Activated CD8-positive, alpha-beta memory T cell treated with anti-CD3 and anti-CD28 coated beads for 36 hours (primary cell): Measurements from ENCODE around the gene LNP1. TPM values are rescaled to one million over a fixed set of nuclear protein-coding genes. Genes with fewer than 3 reads are reported as not detected.
"Not testable (repeated sequence)": the region's sequence is repeated elsewhere in the genome, so short reads cannot be mapped to it uniquely, and the experiment has no call there.

ENCODE experiments used
- CTCF ChIA-PET: fragments of 350-600 bp; sonication (Branson Sonifier 250); formaldehyde crosslinking; loops from one replicate; lab custom pipeline; 2021; ENCODE audit warnings: antibody characterized with exemption; lab: Charles Lee
- POLR2A ChIA-PET: fragments of 350-600 bp; sonication (Branson Sonifier 250); formaldehyde crosslinking; loops from one replicate; lab custom pipeline; 2021; ENCODE audit warnings: antibody characterized with exemption; lab: Charles Lee
- total RNA-seq, 2 experiments: library from RNA; stranded (reverse); gene quantifications; one replicate each; pipeline ENCODE4 v1.2.3, GENCODE V29; 2021

LNP1 gene
- total RNA-seq, 2 experiments from 2014 or later, result 1.3 to 1.7 TPM

DNA sequence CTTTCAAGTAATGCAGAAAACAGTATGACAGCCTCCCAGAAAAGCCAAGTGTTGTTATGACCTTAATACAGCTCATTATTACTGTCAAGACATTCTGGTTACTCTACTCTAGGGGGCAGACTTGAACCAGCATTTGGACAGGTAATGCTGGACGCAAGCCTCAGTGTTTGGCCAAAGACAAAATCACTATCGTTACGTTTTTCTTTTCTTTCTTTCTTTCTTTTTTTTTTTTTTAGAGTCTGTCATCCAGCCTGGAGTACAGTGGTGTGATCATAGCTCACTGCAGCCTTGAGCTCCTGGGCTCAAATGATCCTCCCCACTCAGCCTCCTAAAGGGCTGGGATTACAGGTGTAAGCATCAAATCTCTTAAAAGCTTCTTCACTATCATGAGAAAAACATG, 61.7 kb downstream of the LNP1 start:
- ChIA-PET CTCF (interaction anchor here (0.5 to 2.6 kb wide), 15 partner anchors 19 to 975 kb away, joined by 3 to 21 read pairs (median 3); no protein-coding TSS in a partner anchor), POLR2A (no interaction called here)

DNA sequence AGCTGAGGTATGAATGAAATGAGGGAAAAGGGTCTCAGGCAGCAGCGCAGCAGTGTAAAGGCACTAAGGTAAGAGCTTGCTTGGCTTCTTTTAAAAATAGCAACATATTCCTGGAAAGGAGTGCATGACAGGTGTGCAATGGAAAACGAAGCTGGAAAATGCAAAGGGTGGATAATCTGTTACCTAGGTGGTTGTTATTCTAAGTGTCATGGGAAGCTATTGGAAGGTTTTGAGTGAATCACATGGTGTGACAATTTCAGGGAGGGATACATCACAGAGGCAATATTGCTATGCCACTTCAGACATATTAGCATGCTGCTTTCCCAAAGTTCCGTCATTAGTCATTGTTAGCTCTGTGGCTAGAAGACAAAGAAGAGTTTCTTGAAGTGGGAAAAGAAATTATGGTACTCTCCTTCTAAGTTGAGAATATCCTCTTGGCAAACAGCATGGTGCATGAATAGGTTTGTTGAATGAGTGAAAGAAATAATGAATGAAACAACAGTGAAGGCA, 62.4 kb downstream of the LNP1 start:
- ChIA-PET CTCF (interaction anchor here (0.6 to 2.6 kb wide), 7 partner anchors 23 to 657 kb away, joined by 3 to 21 read pairs (median 3); no protein-coding TSS in a partner anchor), POLR2A (no interaction called here)

DNA sequence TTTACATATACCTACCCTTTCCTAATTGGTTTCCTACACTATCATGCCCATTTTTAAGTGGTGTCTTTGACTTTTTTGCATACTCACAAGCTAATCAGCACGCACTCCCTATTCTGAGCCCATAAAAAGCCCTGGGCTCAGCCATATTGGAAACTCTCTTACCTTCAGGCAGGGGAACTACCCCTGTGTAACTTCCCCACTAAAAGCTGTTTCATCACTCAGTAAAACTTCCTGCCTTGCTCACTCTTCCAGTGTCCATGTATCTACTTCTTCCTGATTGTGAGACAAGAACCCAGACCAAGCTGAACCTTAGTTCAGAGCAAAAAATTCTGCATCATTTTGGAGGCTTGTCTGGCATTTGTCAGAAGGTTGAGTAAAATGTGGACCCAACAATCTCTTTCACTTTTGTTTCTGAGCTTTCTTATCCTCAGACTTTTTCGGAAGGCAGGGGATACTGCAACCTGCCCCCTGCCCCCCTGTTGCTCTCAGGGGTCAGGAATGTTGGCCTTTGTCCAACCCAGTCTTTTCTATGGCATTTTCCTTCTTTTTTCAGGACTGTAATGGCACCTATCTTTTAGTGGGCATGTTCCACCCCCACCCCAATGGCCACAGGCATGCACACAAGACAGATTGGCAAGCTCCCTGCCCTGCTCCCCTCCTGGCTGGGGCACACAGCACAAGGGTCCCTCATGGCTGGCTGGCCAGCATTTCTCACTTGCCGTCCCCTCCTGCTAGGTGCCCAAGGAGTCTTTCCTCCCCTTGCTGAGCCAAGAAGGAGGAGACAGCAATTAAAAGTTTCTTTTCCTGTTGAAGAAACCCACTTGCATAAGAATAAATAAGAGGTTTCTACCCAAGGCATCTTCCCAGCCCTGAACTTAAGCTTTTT, 64.8 kb downstream of the LNP1 start:
- ChIA-PET CTCF (interaction anchor here (1.2 kb wide), 1 partner anchor 124 kb away, joined by 3 read pairs; no protein-coding TSS in a partner anchor), POLR2A (no interaction called here)

DNA sequence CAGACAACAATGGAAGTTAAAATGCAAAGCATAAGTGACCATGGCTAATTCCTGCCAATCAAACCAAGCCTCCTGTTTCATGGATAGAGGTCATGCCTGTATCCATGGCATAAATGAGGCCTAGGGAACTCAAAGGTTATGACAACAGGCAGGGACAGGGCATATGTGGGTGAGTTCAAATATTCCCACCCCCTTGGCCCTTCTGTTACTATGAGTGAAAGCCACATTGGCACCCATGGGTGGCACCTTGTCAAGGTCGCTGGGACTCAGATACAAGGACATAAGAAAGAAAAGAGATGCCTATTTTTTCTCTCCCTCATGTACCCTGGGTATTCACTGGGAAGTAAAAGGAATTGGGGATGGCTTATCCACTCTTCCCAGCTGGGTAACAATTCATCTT, 65.8 kb downstream of the LNP1 start:
- POLR2A ChIA-PET, result no interaction called here

DNA sequence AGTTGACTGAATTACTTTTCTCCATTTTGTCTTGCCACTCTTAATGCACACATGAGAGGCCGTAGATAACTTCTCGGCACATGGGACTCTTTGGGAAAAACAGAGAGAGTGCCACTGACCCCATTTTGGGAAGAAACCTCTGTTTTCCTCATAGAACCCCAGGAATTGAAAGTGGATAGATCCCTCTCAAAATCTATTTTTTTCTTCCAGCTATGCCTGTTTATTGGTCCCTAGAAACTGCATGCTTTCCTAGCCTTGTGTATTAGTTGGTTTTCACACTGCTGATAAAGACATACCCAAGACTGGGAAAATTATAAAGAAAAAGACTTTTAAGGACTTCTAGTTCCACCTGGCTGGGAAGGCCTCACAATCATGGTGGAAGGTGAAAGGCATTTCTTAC, 67.3 kb downstream of the LNP1 start:
- ChIA-PET POLR2A (no interaction called here), CTCF (interaction anchor here (1.7 kb wide), 1 partner anchor 121 kb away, joined by 5 read pairs; no protein-coding TSS in a partner anchor)

More for the DNA sequence above, 65.8 kb downstream of the LNP1 start:
- CTCF ChIA-PET, result no interaction called here

DNA sequence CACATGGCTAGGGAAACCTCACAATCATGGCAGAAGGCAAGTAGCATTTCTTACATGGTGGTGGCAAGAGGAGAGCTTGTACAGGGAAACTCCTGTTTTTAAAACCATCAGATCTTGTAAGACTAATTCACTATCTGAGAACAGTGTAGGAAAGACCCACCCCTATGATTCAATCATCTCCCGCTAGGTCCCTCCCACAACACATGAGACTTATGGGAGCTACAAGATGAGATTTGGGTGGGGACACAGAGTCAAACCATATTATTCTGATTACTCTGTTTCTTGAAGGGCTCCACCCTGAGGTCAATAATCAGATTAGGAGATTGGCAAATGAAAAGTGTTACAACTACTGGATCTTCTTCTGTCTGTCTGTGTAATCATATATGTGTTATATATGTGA, 69.6 kb downstream of the LNP1 start:
- CTCF ChIA-PET, result interaction anchor here (0.6 kb wide), 1 partner anchor 78 kb away, joined by 3 read pairs; no protein-coding TSS in a partner anchor
- POLR2A ChIA-PET, result no interaction called here

DNA sequence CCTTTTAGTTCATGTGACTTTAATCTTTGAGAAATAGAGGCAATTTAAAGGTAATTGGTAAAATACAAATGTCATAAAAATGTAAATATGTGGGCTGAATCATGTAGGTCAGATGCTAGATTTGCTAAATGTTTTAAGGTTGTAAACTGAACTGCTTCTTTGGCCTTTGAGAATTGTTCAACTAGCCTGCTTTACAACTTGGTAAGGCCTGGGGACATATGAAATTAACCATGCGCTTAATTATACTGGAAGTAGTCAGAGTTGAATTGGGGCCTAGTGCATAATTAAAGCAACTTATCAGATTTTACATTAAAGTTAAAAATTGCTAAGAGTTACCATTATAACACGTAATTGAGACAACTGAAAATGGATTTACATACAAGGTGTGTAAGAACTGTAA, 70.1 kb downstream of the LNP1 start:
- ChIA-PET CTCF (no interaction called here), POLR2A (no interaction called here)

DNA sequence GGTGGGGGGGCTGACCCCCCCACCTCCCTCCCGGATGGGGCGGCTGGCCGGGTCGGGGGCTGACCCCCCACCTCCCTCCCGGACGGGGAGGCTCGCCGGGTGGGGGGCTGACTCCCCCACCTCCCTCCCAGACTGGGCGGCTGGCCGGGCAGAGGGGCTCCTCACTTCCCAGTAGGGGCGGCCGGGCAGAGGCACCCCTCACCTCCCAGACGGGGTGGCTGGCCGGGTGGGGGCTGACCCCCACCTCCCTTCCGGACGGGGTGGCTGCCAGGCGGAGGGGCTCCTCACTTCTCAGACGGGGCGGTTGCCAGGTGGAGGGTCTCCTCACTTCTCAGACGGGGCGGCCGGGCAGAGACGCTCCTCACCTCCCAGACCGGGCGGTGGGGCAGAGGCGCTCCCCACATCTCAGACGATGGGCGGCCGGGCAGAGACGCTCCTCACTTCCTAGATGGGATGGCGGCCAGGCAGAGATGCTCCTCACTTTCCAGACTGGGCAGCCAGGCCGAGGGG, 76.6 kb downstream of the LNP1 start:
- CTCF ChIA-PET, POLR2A ChIA-PET: not testable (repeated sequence)

DNA sequence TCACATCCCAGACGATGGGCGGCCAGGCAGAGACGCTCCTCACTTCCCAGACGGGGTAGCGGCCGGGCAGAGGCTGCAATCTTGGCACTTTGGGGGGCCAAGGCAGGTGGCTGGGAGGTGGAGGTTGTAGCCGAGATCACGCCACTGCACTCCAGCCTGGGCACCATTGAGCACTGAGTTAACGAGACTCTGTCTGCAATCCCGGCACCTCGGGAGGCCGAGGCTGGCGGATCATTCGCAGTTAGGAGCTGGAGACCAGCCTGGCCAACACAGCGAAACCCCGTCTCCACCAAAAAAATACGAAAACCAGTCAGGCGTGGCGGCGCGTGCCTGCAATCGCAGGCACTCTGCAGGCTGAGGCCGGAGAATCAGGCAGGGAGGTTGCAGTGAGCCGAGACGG, 77.2 kb downstream of the LNP1 start:
- CTCF ChIA-PET, POLR2A ChIA-PET: not testable (repeated sequence)

DNA sequence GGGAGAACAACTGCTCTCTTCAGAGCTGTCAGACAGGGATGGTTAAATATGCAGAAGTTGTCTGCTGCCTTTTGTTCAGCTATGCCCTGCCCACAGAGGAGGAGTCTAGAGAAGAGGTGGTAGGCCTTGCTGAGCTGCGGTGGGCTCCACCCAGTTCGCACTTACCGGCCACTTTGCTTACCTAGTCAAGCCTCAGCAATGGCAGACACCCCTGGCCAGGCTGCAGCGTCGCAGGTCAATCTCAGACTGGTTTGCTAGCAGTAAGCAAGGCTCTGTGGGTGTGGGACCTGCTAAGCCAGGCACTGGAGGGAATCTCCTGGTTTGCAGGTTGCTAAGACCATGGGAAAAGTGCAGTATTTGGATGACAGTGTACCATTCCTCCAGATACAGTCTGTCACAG, 78.7 kb downstream of the LNP1 start:
- ChIA-PET POLR2A (no interaction called here), CTCF (no interaction called here)

DNA sequence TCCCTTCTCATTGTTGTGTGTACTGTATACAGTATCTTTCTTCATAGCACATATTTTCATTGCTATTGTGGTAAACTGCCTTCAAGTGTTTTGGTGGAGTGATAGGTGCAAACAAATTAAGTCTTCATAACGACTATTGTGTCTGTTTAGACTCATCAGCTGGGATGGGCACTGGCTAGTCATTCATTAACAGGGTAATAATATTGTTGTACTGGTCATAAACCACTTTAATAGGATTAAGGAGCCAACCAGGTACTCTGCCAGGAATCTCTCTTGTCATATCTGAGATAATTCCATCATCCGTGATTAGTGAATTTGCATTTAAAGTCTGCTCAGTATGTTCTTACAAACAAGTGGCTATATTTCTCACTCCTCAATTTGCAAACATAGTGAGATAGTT, 80.8 kb downstream of the LNP1 start:
- ChIA-PET CTCF (no interaction called here), POLR2A (no interaction called here)

DNA sequence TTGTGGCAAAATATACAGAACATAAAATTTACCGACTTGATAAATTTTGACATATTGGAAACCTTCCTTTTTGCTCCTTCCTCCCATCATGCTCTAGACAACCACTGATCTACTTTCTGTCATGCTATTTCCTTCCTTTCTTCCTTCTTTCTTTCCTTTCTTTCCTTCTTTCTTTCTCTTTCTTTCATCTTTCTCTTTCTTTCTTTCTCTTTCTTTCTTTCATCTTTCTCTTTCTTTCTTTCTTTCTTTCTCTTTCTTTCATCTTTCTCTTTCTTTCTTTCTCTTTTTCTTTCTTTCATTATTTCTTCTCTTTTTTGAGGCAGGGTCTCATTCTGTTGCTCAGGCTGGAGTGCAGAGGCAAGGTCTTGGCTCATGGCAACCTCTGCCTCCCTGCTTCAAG, 82.2 kb downstream of the LNP1 start:
- POLR2A ChIA-PET, result no interaction called here
- CTCF ChIA-PET, result no interaction called here

DNA sequence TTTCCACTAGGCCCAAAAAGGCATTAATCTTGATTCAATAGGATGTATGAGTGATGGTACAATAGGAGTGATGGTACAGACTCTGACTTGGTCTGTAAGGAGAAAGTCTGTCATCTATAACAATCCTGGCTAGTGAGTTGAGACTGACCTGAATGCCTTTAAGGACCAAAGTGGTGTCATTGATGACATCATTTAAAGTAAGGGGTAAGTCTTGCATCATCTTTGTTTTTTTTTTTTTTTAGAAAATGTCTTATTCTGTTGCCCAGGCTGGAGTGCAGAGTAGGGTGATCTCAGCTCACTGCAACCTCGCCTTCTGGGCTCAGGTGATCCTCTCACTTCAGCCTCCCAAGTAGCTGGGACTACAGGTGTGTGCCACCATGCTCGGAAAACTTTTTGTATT, 85.5 kb downstream of the LNP1 start:
- POLR2A ChIA-PET, result no interaction called here
- CTCF ChIA-PET, result interaction anchor here (0.7 to 0.9 kb wide), 2 partner anchors 9 to 24 kb away, joined by 3 read pairs; no protein-coding TSS in a partner anchor

DNA sequence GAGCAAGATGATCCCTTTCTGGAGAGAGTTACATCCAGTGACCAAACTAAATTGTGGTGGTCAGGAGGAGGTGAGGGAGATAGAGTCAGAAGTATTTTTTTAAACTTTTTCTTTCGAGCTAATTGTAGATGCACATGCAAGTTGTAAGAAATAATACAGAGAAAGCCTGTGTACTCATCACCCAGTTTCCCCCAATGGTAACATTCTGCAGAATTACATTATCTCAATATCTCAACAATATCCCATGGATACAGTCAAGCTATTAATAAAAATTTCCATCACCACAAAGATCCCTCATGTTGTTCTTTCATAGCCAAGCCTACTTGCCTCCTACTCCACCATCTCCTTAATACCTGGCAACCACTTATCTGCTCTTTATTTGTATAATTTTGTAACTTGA, 87.8 kb downstream of the LNP1 start:
- ChIA-PET CTCF (no interaction called here), POLR2A (no interaction called here)

DNA sequence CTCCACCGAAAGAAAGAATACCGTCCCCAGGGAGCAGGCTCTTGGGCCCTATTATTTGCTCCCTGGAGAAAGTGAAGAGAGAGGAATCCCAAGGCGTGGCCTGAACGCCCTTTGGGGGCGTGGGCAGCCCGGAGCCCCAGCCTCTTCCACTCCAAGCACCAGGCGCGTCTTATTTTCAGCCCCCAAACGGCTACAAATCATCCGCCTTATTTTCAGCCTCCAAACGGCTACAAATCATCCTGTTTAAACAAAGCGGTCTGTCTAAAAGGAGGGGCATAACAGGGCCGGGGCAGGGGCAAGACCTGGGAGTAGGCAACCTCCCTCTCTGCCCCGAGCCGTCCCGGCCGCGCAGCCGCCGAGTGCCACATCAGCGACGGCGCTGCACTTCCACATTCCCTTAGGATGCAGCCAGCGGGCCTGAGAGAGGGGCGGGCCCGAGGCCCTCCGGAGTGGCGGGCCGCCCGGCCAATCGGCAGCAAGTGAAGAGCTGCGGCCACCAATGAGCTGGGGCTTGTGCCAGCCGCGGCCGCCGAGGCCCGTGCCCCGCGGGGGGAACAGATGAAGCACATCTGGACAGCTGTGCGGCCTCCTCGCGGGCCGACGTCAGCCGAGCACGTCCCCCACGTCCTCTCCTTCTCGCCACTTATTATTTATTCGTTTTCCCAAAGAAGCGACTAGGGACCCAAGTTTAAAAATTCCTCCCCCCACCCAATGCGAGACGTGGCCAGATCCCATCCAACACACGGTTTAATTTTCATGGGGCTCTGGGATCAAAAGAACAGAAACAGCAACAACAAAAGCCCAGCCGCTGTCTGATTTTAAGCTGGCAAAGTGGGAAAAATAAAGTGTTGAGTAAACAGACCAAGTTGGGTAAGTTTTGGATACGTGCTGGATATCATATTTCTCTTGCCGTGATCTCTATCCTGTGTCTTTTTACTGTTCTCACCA, 91.0 kb downstream of the LNP1 start, which contains the start of gene TMEM45A:
Gene TMEM45A, plus strand, starts transcription at position 561 of the 948 bp plus-strand sequence. CDS start 62,593 bp downstream, outside the sequence.
- POLR2A ChIA-PET, result interaction anchor here (0.9 kb wide), 1 partner anchor 91 kb away, joined by 3 read pairs; the partner anchor contains the start of gene LNP1
- CTCF ChIA-PET, result no interaction called here

DNA sequence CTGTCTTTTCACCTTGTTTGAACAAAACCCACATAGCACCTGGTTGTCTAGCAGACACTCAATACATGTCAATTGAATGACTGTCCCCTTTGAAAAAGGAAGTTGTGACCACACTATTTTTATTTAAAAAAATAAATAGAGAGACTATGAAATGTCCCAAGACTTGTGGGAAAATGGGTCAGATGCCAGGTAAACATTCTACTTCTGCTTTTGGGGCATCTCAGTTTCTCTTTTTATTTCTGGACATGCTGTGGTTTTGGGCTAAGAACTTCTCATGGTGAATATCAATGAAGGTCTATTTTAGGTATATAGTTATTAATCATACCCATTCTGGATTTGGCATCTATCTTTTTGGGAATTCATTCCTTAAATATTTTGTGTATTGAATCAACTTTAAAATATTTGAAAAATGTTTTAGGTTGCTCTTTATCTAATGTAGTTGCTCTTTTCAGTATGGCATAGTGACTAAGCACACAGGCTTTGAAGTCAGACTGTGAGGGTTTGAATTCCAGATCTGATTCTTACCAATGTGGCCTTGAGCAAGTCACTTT, 95.4 kb downstream of the LNP1 start:
- ChIA-PET POLR2A (no interaction called here), CTCF (no interaction called here)

DNA sequence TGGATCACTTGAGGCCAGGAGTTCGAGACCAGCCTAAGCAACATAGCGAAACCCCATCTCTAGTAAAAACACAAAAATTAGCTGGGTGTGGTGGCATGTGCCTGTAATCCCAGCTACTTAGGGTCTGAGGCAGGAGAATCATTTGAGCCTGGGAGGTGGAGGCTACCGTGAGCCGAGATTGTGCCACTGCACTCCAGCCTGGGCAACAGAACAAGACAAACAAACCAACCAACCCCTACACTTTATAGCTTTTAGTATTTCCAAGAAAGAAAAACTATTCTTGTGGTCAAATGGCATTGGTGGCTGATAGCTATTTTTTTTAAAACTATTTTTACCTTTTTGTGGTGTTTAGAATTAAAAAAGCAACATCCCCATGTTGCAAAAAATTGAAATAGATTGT, 98.3 kb downstream of the LNP1 start:
- ChIA-PET POLR2A (no interaction called here), CTCF (no interaction called here)

DNA sequence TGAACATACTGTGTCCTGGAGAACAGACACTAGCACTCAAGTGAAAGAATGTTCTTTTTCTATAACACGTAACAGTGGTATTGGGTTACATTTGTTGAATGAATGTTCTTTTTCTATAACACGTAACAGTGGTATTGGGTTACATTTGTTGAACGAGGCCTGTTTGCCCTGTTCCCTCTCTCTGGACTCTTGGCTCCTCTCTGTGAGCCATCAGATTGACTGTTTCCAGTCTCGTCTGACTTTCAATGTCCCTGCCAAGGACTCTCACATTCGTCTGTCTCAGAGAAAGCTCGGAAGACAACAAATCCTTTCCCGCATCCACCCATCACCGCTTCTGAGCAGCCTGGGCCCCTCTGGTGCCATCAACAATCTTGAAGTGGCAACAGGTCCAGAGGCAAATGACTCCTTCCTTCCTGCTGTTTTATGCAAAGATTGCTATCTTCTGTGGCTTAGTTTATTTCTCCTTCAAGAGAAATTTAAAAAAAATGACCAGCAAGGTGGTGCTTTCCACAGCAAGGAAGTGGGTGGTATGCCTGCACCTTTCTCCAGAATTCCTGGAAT, 99.1 kb downstream of the LNP1 start:
- ChIA-PET POLR2A (no interaction called here), CTCF (no interaction called here)

DNA sequence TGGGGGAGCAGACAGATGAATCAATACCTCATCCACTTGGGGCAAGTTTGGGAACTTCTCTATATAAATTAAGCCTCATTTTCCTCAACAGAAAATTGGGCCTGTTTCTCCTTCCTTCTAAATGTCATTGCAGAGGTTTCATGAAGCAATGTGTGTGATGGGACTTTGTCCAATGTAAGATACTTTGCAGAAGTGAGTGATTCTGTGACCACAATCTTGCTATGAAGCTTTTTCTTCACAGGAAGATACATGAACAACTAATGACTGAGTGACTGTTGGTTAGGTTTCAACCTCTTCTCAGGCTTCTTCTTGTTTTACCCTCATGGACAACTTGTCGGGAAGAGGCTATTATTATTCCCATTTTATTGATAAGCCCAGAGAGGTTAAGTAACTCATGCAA, 102.1 kb downstream of the LNP1 start:
- CTCF ChIA-PET, result no interaction called here
- POLR2A ChIA-PET, result no interaction called here
